Measurements from ENCODE around the gene TSPAN13.

The TSPAN13 gene

GRCh38 chr7:16774986-16775385, 21.4 kb downstream of the TSPAN13 start:
- no peak for DNase-seq (ENCODE audit: low read depth in 2 of 2)

GRCh38 chr7:16776053-16776452, 22.5 kb downstream of the TSPAN13 start:
- no peak for DNase-seq (ENCODE audit: low read depth in 2 of 2)

GRCh38 chr7:16778476-16778875, 24.9 kb downstream of the TSPAN13 start:
- no peak for DNase-seq (ENCODE audit: low read depth in 2 of 2)

GRCh38 chr7:16779051-16779450, 25.5 kb downstream of the TSPAN13 start:
- no peak for DNase-seq (ENCODE audit: low read depth in 2 of 2)

- DNase-seq (ENCODE audit: low read depth in 2 of 2): no peak
Measured at GRCh38 chr7:16780596-16780995, 27.0 kb downstream of the TSPAN13 start.

GRCh38 chr7:16785321-16785720, 31.8 kb downstream of the TSPAN13 start:
- no peak for DNase-seq (ENCODE audit: low read depth in 2 of 2)

GRCh38 chr7:16785846-16786245, 32.3 kb downstream of the TSPAN13 start:
- no peak for DNase-seq (ENCODE audit: low read depth in 2 of 2)

GRCh38 chr7:16786257-16786656, 32.7 kb downstream of the TSPAN13 start:
- DNase-seq (ENCODE audit: low read depth in 2 of 2): no peak

GRCh38 chr7:16787127-16787526, 33.6 kb downstream of the TSPAN13 start:
- no peak for DNase-seq (ENCODE audit: low read depth in 2 of 2)

GRCh38 chr7:16791071-16791470, 37.5 kb downstream of the TSPAN13 start:
- no peak for DNase-seq (ENCODE audit: low read depth in 2 of 2)

GRCh38 chr7:16791905-16792698, 38.5 kb downstream of the TSPAN13 start:
- no peak for DNase-seq (ENCODE audit: low read depth in 2 of 2)

GRCh38 chr7:16794986-16795385, 41.4 kb downstream of the TSPAN13 start:
- DNase-seq (ENCODE audit: low read depth in 2 of 2): no peak

GRCh38 chr7:16795624-16796023, 42.1 kb downstream of the TSPAN13 start:
- no peak for DNase-seq (ENCODE audit: low read depth in 2 of 2)

GRCh38 chr7:16801111-16801542, 47.6 kb downstream of the TSPAN13 start:
- DNase-seq (ENCODE audit: low read depth in 2 of 2): no peak

GRCh38 chr7:16801579-16801978, 48.0 kb downstream of the TSPAN13 start:
- no peak for DNase-seq (ENCODE audit: low read depth in 2 of 2)

- no peak for DNase-seq (ENCODE audit: low read depth in 2 of 2)
Measured at GRCh38 chr7:16803125-16803524, 49.6 kb downstream of the TSPAN13 start.

GRCh38 chr7:16803881-16804673, 50.5 kb downstream of the TSPAN13 start:
- no peak for DNase-seq (ENCODE audit: low read depth in 2 of 2)

GRCh38 chr7:16804674-16805439, 51.3 kb downstream of the TSPAN13 start, which contains the start of gene AGR2:
TSS of gene AGR2 (minus strand) at chr7:16804999. CDS start at chr7:16801796, 3,203 bp downstream.
- no peak for DNase-seq (ENCODE audit: low read depth in 2 of 2)

GRCh38 chr7:16805441-16805840, 51.9 kb downstream of the TSPAN13 start:
- DNase-seq (ENCODE audit: low read depth in 2 of 2): no peak

- DNase-seq (ENCODE audit: low read depth in 2 of 2): no peak
Measured at GRCh38 chr7:16810112-16810511, 56.6 kb downstream of the TSPAN13 start.

- DNase-seq (ENCODE audit: low read depth in 2 of 2): no peak
Measured at GRCh38 chr7:16810573-16810972, 57.0 kb downstream of the TSPAN13 start.

- no peak for DNase-seq (ENCODE audit: low read depth in 2 of 2)
Measured at GRCh38 chr7:16811551-16811950, 58.0 kb downstream of the TSPAN13 start.

All from stimulated activated CD8-positive, alpha-beta memory T cell treated with anti-CD3 and anti-CD28 coated beads, Interleukin-2, amount 100 ng/mL, for 48 hours (primary cell).